ENCODE data around the gene CYGB.

Gene CYGB

GRCh38 chr17:76496464-76496863, 41.0 kb downstream of the CYGB start:
- no peak for DNase-seq (ENCODE audit: extremely low read depth, insufficient read length)
- Histone ChIP-seq H3K4me3 (replicated peaks; ENCODE audit: low read depth, low read length) (no peak overlapping the region), H3K36me3 (ENCODE audit: control insufficient read depth, insufficient read depth, low read length) (no peaks in the 10 kb centered on the region; the same call in 1 of the 2 replicates), H3K27me3 (replicated peaks; ENCODE audit: control insufficient read depth, insufficient read depth, low read length) (no peaks in the 10 kb centered on the region)
- TF ChIP-seq CTCF (IDR thresholded peaks at IDR 0.05; ENCODE audit: insufficient read depth, low read length, poor library complexity, severe bottlenecking): no peak

GRCh38 chr17:76495663-76496400, 41.7 kb downstream of the CYGB start:
- no peak overlapping the region for H3K4me3 ChIP-seq (replicated peaks; ENCODE audit: low read depth, low read length)
- TF ChIP-seq CTCF (IDR thresholded peaks at IDR 0.05; ENCODE audit: insufficient read depth, low read length, poor library complexity, severe bottlenecking): no peak
- no peak for DNase-seq (ENCODE audit: extremely low read depth, insufficient read length)
- H3K27me3 ChIP-seq (replicated peaks; ENCODE audit: control insufficient read depth, insufficient read depth, low read length): no peaks in the 10 kb centered on the region
- H3K36me3 ChIP-seq (ENCODE audit: control insufficient read depth, insufficient read depth, low read length): no peaks in the 10 kb centered on the region; the same call in 1 of the 2 replicates

GRCh38 chr17:76493505-76494167, 43.9 kb downstream of the CYGB start:
- no peaks in the 10 kb centered on the region; the same call in 1 of the 2 replicates for H3K36me3 ChIP-seq (ENCODE audit: control insufficient read depth, insufficient read depth, low read length)
- TF ChIP-seq CTCF (IDR thresholded peaks at IDR 0.05; ENCODE audit: insufficient read depth, low read length, poor library complexity, severe bottlenecking): no peak
- DNase-seq (ENCODE audit: extremely low read depth, insufficient read length): peak; percentile 49
- peak overlapping the region; percentile 37 for H3K4me3 ChIP-seq (replicated peaks; ENCODE audit: low read depth, low read length)
- no peaks in the 10 kb centered on the region for H3K27me3 ChIP-seq (replicated peaks; ENCODE audit: control insufficient read depth, insufficient read depth, low read length)

GRCh38 chr17:76492989-76493501, 44.5 kb downstream of the CYGB start:
- peak; percentile 73 for DNase-seq (ENCODE audit: extremely low read depth, insufficient read length)
- no peaks in the 10 kb centered on the region for H3K27me3 ChIP-seq (replicated peaks; ENCODE audit: control insufficient read depth, insufficient read depth, low read length)
- no peaks in the 10 kb centered on the region; the same call in 1 of the 2 replicates for H3K36me3 ChIP-seq (ENCODE audit: control insufficient read depth, insufficient read depth, low read length)
- TF ChIP-seq CTCF (IDR thresholded peaks at IDR 0.05; ENCODE audit: insufficient read depth, low read length, poor library complexity, severe bottlenecking): no peak
- H3K4me3 ChIP-seq (replicated peaks; ENCODE audit: low read depth, low read length): peak overlapping the region; percentile 37; the same call in 1 of the 2 replicates

- Histone ChIP-seq H3K4me3 (replicated peaks; ENCODE audit: low read depth, low read length) (peak overlapping the region; percentile 12; the same call in 1 of the 2 replicates), H3K36me3 (ENCODE audit: control insufficient read depth, insufficient read depth, low read length) (peaks cover 4% of the 10 kb centered on the region), H3K27me3 (replicated peaks; ENCODE audit: control insufficient read depth, insufficient read depth, low read length) (no peaks in the 10 kb centered on the region)
- TF ChIP-seq CTCF (IDR thresholded peaks at IDR 0.05; ENCODE audit: insufficient read depth, low read length, poor library complexity, severe bottlenecking): no peak
- DNase-seq (ENCODE audit: extremely low read depth, insufficient read length): peak; percentile 75
These were observed 45.2 kb downstream of the CYGB start for GRCh38 chr17:76492123-76492988.

Measured in GM06990 (cell line).